ENCODE measurements around the gene PLCL2.

PLCL2 gene

DNA sequence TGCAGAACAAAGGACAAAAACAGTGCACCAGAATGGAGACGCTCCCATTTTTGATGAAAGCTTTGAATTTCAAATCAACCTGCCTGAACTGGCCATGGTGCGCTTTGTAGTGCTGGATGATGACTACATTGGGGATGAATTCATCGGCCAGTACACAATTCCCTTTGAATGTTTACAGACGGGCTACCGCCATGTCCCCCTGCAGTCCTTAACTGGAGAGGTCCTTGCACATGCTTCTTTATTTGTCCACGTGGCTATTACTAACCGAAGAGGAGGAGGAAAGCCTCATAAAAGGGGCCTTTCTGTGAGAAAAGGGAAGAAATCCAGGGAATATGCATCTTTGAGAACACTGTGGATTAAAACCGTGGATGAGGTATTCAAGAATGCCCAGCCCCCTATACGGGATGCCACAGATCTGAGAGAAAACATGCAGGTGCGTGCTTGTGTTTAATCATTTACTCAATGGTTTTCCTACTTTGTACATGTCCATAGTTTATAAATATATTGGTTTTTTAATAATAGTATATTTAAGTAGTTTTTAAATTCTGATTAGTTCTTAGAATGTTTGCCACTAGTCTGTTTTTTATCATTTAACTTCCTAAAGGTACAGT lies 127.1 kb downstream of the PLCL2 start:
- POLR2A ChIA-PET = no interaction called here

DNA sequence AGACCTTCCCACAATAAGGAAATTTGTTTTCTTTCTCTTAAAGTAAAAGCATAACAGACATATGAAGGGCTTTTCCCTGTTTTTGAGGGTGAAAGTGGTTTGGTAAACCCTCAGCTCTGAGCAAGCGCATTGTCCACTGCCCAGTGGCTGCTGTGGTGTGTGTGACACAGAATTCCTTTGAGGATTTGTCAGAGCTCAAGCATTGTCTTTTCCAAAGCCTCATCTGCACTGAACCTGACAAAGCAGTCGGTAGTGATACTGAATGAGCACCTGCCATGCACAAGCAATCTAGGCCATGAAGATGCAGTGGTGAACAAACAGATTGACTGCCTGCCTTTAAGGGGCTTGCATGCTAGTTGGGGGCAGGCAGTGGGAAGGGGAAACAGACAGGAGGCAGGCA lies 128.3 kb downstream of the PLCL2 start:
- H3K4me3 ChIP-seq (ENCODE audit: low read depth, low read length) = no peak overlapping the region
- no peak for DNase-seq (ENCODE audit: low read depth, low spot score)
- TF ChIP-seq, protein P1, sequence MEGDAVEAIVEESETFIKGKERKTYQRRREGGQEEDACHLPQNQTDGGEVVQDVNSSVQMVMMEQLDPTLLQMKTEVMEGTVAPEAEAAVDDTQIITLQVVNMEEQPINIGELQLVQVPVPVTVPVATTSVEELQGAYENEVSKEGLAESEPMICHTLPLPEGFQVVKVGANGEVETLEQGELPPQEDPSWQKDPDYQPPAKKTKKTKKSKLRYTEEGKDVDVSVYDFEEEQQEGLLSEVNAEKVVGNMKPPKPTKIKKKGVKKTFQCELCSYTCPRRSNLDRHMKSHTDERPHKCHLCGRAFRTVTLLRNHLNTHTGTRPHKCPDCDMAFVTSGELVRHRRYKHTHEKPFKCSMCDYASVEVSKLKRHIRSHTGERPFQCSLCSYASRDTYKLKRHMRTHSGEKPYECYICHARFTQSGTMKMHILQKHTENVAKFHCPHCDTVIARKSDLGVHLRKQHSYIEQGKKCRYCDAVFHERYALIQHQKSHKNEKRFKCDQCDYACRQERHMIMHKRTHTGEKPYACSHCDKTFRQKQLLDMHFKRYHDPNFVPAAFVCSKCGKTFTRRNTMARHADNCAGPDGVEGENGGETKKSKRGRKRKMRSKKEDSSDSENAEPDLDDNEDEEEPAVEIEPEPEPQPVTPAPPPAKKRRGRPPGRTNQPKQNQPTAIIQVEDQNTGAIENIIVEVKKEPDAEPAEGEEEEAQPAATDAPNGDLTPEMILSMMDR (IDR thresholded peaks at IDR 0.05; ENCODE audit: insufficient read depth, low read length, missing control alignments) = no peak
- ChIA-PET POLR2A (no interaction called here), CTCF (interaction anchor here (0.9 kb wide), 1 partner anchor 413 kb away, joined by 3 read pairs; no protein-coding TSS in a partner anchor)

More for the DNA sequence above, 127.1 kb downstream of the PLCL2 start:
- TF ChIP-seq, protein P1 (IDR thresholded peaks at IDR 0.05; ENCODE audit: insufficient read depth, low read length, missing control alignments) = no peak
- CTCF ChIA-PET = no interaction called here
- no peak overlapping the region for H3K4me3 ChIP-seq (ENCODE audit: low read depth, low read length)
- DNase-seq (ENCODE audit: low read depth, low spot score) = no peak

DNA sequence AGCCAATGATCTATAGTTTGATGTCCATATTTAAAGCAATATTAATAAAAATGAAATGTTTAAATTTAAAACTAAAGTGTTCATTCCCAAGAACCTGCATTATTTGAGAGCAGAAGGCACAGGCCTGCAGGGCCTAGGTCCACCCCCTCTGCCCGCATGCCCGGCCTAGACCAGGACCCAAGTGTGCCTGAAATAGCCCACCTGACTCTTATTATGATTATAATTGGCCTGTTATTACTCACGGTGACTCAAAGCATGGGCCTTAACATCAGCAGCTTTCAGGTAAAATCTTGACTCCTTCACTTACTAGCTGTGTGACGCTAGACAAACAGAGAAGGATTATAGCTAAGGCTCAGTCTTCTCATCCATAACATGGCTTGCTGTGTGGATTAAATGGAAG lies 128.8 kb downstream of the PLCL2 start:
- no peak overlapping the region for H3K4me3 ChIP-seq (ENCODE audit: low read depth, low read length)
- TF ChIP-seq, protein P1 (IDR thresholded peaks at IDR 0.05; ENCODE audit: insufficient read depth, low read length, missing control alignments) = no peak
- ChIA-PET CTCF (interaction anchor here (0.9 kb wide), 1 partner anchor 413 kb away, joined by 3 read pairs; no protein-coding TSS in a partner anchor), POLR2A (no interaction called here)
- DNase-seq (ENCODE audit: low read depth, low spot score) = no peak

DNA sequence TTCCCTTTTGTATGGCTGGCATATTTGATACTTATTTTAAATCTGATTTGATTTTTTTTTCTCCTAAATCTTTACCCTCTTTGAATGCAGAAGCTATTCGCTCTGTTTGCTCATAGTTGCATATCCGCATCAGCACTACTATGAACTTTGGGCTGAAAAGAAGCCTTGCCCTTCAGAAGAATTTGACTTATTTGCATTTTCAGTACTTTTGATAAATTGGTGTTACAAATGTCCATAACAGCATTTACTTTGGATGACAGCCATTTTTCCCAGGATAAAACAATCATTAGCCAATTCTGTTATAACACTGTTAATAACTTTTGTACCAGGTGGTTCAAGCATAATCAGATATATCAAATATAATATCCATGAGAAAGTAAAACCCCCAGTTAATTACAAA lies 129.5 kb downstream of the PLCL2 start:
- POLR2A ChIA-PET = no interaction called here
- CTCF ChIA-PET = interaction anchor here (0.9 to 1.1 kb wide), 2 partner anchors 220 to 414 kb away, joined by 3 read pairs; no protein-coding TSS in a partner anchor
- H3K4me3 ChIP-seq (ENCODE audit: low read depth, low read length) = no peak overlapping the region
- no peak for DNase-seq (ENCODE audit: low read depth, low spot score)
- TF ChIP-seq, protein P1 (IDR thresholded peaks at IDR 0.05; ENCODE audit: insufficient read depth, low read length, missing control alignments) = no peak

- TF ChIP-seq, protein P1 (IDR thresholded peaks at IDR 0.05; ENCODE audit: insufficient read depth, low read length, missing control alignments) = no peak
- no peak for DNase-seq (ENCODE audit: low read depth, low spot score)
- H3K4me3 ChIP-seq (ENCODE audit: low read depth, low read length) = no peak overlapping the region
- POLR2A ChIA-PET = no interaction called here
- CTCF ChIA-PET = interaction anchor here (1.1 to 1.3 kb wide), 3 partner anchors 11 to 219 kb away, joined by 3 to 7 read pairs (median 4); no protein-coding TSS in a partner anchor
These were observed 130.0 kb downstream of the PLCL2 start for GRCh38 chr3:17014709-17015108.

- no peak for DNase-seq (ENCODE audit: low read depth, low spot score)
- ChIA-PET POLR2A (no interaction called here), CTCF (interaction anchor here (2.1 kb wide), 1 partner anchor 11 kb away, joined by 10 read pairs; no protein-coding TSS in a partner anchor)
- H3K4me3 ChIP-seq (ENCODE audit: low read depth, low read length) = no peak overlapping the region
- TF ChIP-seq, protein P1 (IDR thresholded peaks at IDR 0.05; ENCODE audit: insufficient read depth, low read length, missing control alignments) = no peak
These were observed 136.9 kb downstream of the PLCL2 start for GRCh38 chr3:17021614-17022013.
